ENCODE data around the gene CACNA1A. TPM values are rescaled to one million over a fixed set of nuclear protein-coding genes. Genes with fewer than 3 reads are reported as not detected.

CACNA1A gene
- polyA plus RNA-seq, 1 donor (not counting 4 experiments of a cell fraction or from before 2014, with no cell fraction given) = not detected

DNA sequence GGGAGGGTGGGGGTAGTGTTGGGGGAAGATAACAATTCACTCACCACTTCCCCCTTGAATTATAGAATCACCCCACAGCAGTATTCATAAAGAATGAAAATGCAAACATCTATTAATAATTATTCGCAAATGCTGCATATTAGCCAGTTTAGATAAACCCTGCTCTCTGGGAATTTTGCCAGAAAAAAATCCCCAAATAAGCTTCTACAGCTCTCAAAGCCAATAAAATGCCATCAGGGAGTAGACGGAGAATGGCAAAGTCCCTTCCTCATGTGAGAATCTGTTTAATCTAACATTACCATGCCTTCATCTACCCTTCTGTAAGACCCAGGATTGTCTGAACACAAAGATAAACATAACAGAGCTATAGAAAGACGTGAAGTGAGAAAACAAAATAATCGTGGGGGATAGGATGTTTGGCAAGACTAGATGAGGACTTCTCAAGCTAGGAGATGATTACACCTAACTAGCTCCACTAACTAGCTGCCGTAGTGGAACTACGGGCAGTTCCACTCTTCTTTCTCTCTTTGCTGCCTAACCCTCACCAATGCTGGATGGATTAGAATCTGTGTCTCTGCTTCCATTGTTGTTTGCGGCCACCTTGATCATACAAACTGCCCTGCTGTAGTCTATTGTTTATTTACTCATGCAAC, 32.4 kb upstream of the CACNA1A start:
- FAIRE-seq (no peak), DNase-seq (ENCODE audit: low read depth, low spot score) (no peak)
- Histone ChIP-seq H3K4me2 (ENCODE audit: control insufficient read depth, extremely low read depth, insufficient read depth, low read depth, low read length) (no peak overlapping the region), H3K9me3 (ENCODE audit: control insufficient read depth, low read depth, low read length) (no peaks in the 10 kb centered on the region), H3K9ac (ENCODE audit: control insufficient read depth, extremely low read depth, insufficient read depth, low read length) (no peak overlapping the region), H3K27ac (ENCODE audit: control insufficient read depth, insufficient read depth, low read length) (no peak overlapping the region), H3K9me1 (ENCODE audit: control insufficient read depth, extremely low read depth, insufficient read depth, low read length) (no peaks in the 10 kb centered on the region), H3K4me3 (ENCODE audit: control insufficient read depth in 2 of 3, extremely low read depth in 1 of 3, insufficient read depth in 2 of 3, low read depth in 1 of 3, low read length in 3 of 3) (no peak overlapping the region), H3K27me3 (ENCODE audit: control insufficient read depth, extremely low read depth, insufficient read depth, low read length) (no peaks in the 10 kb centered on the region), H3K4me1 (ENCODE audit: control insufficient read depth, extremely low read depth, insufficient read depth, low read length) (no peaks in the 10 kb centered on the region), H4K20me1 (ENCODE audit: control insufficient read depth, extremely low read depth, insufficient read depth, low read length) (no peaks in the 10 kb centered on the region), H2AFZ (ENCODE audit: control insufficient read depth, low read length) (no peak overlapping the region), H3K36me3 (ENCODE audit: control insufficient read depth in 2 of 2, extremely low read depth in 1 of 2, insufficient read depth in 2 of 2, low read length in 2 of 2) (no peaks in the 10 kb centered on the region), H3K79me2 (ENCODE audit: control insufficient read depth, insufficient read depth, low read length) (no peaks in the 10 kb centered on the region)
- dilution Hi-C loops (cut with MboI; ENCODE audit: extremely low pct_ligation_motif_present, low sequenced_read_pairs) = no loop called here
- TF ChIP-seq EZH2 (IDR thresholded peaks at IDR 0.05; ENCODE audit: low read length) = no peak
- TF ChIP-seq, protein P1, sequence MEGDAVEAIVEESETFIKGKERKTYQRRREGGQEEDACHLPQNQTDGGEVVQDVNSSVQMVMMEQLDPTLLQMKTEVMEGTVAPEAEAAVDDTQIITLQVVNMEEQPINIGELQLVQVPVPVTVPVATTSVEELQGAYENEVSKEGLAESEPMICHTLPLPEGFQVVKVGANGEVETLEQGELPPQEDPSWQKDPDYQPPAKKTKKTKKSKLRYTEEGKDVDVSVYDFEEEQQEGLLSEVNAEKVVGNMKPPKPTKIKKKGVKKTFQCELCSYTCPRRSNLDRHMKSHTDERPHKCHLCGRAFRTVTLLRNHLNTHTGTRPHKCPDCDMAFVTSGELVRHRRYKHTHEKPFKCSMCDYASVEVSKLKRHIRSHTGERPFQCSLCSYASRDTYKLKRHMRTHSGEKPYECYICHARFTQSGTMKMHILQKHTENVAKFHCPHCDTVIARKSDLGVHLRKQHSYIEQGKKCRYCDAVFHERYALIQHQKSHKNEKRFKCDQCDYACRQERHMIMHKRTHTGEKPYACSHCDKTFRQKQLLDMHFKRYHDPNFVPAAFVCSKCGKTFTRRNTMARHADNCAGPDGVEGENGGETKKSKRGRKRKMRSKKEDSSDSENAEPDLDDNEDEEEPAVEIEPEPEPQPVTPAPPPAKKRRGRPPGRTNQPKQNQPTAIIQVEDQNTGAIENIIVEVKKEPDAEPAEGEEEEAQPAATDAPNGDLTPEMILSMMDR (optimal IDR thresholded peaks at IDR 0.05 in 1 of 3, IDR thresholded peaks at IDR 0.05 in 1 of 3, conservative IDR thresholded peaks at IDR 0.05 in 1 of 3; ENCODE audit: extremely low read depth in 1 of 3, insufficient read depth in 2 of 3, low read length in 3 of 3) = no peak

DNA sequence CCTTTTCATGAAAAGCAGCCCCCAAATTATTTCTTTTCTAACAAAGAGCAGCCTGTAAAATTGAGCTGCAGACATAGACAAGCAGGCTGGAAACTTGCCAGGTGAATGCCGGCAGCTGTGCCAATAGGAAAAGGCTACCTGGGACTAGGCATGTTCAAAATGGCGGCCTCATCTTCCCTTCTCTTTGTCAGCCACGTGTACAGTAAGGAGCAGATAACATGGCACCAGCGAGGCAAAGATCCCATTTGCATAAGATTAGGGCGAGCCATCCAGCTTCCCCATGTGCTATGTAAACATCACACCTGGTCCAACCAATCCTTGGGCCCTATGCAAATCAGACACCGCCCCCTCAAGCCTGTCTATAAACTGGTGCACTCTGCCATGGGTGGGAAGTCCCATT, 31.2 kb upstream of the CACNA1A start:
- H3K4me3 ChIP-seq (ENCODE audit: control insufficient read depth in 2 of 3, extremely low read depth in 1 of 3, insufficient read depth in 2 of 3, low read depth in 1 of 3, low read length in 3 of 3) = no peak overlapping the region
- no peak overlapping the region for H3K9ac ChIP-seq (ENCODE audit: control insufficient read depth, extremely low read depth, insufficient read depth, low read length)
- no peaks in the 10 kb centered on the region for H3K9me1 ChIP-seq (ENCODE audit: control insufficient read depth, extremely low read depth, insufficient read depth, low read length)
- no peak for FAIRE-seq
- no peaks in the 10 kb centered on the region for H3K9me3 ChIP-seq (ENCODE audit: control insufficient read depth, low read depth, low read length)
- H2AFZ ChIP-seq (ENCODE audit: control insufficient read depth, low read length) = no peak overlapping the region
- H3K36me3 ChIP-seq (ENCODE audit: control insufficient read depth in 2 of 2, extremely low read depth in 1 of 2, insufficient read depth in 2 of 2, low read length in 2 of 2) = no peaks in the 10 kb centered on the region
- H3K27ac ChIP-seq (ENCODE audit: control insufficient read depth, insufficient read depth, low read length) = no peak overlapping the region
- no peaks in the 10 kb centered on the region for H3K4me1 ChIP-seq (ENCODE audit: control insufficient read depth, extremely low read depth, insufficient read depth, low read length)
- H4K20me1 ChIP-seq (ENCODE audit: control insufficient read depth, extremely low read depth, insufficient read depth, low read length) = no peaks in the 10 kb centered on the region
- dilution Hi-C loops (cut with MboI; ENCODE audit: extremely low pct_ligation_motif_present, low sequenced_read_pairs) = no loop called here
- no peaks in the 10 kb centered on the region for H3K27me3 ChIP-seq (ENCODE audit: control insufficient read depth, extremely low read depth, insufficient read depth, low read length)
- H3K79me2 ChIP-seq (ENCODE audit: control insufficient read depth, insufficient read depth, low read length) = no peaks in the 10 kb centered on the region
- no peak overlapping the region for H3K4me2 ChIP-seq (ENCODE audit: control insufficient read depth, extremely low read depth, insufficient read depth, low read depth, low read length)
- DNase-seq (ENCODE audit: low read depth, low spot score) = no peak
- no peak for TF ChIP-seq EZH2 (IDR thresholded peaks at IDR 0.05; ENCODE audit: low read length)
- TF ChIP-seq, protein P1 (optimal IDR thresholded peaks at IDR 0.05 in 1 of 3, IDR thresholded peaks at IDR 0.05 in 1 of 3, conservative IDR thresholded peaks at IDR 0.05 in 1 of 3; ENCODE audit: extremely low read depth in 1 of 3, insufficient read depth in 2 of 3, low read length in 3 of 3) = no peak

All from keratinocyte (primary cell).